HUES48 (cell line): ENCODE measurements around the gene TMA7B.
A peak's percentile ranks its signal among the peaks of the same experiment; 100 is the strongest.

ENCODE experiments used
- H3K27ac ChIP-seq: one replicate; pipeline ENCODE4 v1.7.0; 2013; ENCODE audit warnings: low read depth, low read length, inconsistent platforms
- H3K27me3 ChIP-seq: 2 replicates; pipeline ENCODE4 v1.6.1; 2013; ENCODE audit warnings: mild to moderate bottlenecking, low read length; ENCODE audit not compliant: control insufficient read depth, insufficient read depth
- H3K36me3 ChIP-seq: 2 replicates; pipeline ENCODE4 v1.6.1; 2013; ENCODE audit warnings: low read length; ENCODE audit not compliant: control insufficient read depth, insufficient read depth
- H3K4me1 ChIP-seq: 2 replicates; pipeline ENCODE4 v1.6.1; 2013; ENCODE audit warnings: mild to moderate bottlenecking, low read length; ENCODE audit not compliant: control insufficient read depth, insufficient read depth
- H3K4me3 ChIP-seq: 2 replicates; pipeline ENCODE4 v1.5.1; 2013; ENCODE audit warnings: mild to moderate bottlenecking, low read depth, low read length
- H3K9ac ChIP-seq: 2 replicates; pipeline ENCODE4 v1.6.1; 2013; ENCODE audit warnings: mild to moderate bottlenecking, low read depth, low read length, moderate library complexity
- H3K9me3 ChIP-seq: 2 replicates; pipeline ENCODE4 v1.6.1; 2013; ENCODE audit warnings: low read length; ENCODE audit not compliant: control insufficient read depth, insufficient read depth

TMA7B gene

GRCh38 chr22:39956932-39957664 is 3.1 kb upstream of the TMA7B start:
- Histone ChIP-seq H3K9me3 (no peaks in the 10 kb centered on the region), H3K27me3 (no peaks in the 10 kb centered on the region), H3K4me1 (peaks cover 12% of the 10 kb centered on the region), H3K9ac (no peak overlapping the region), H3K4me3 (no peak overlapping the region), H3K36me3 (no peaks in the 10 kb centered on the region), H3K27ac (no peak overlapping the region)

GRCh38 chr22:39958009-39958711 is 2.0 kb upstream of the TMA7B start:
- no peak overlapping the region for H3K4me3 ChIP-seq
- H3K27ac ChIP-seq: no peak overlapping the region
- H3K9me3 ChIP-seq: no peaks in the 10 kb centered on the region
- H3K27me3 ChIP-seq: no peaks in the 10 kb centered on the region
- H3K4me1 ChIP-seq: peaks cover 12% of the 10 kb centered on the region
- no peak overlapping the region for H3K9ac ChIP-seq
- no peaks in the 10 kb centered on the region for H3K36me3 ChIP-seq

- Histone ChIP-seq H3K4me1 (peaks cover 5% of the 10 kb centered on the region), H3K9me3 (no peaks in the 10 kb centered on the region), H3K9ac (no peak overlapping the region), H3K27ac (peak overlapping the region; percentile 0), H3K4me3 (no peak overlapping the region), H3K36me3 (no peaks in the 10 kb centered on the region), H3K27me3 (no peaks in the 10 kb centered on the region)
Observed at GRCh38 chr22:39958949-39959639, 1.1 kb upstream of the TMA7B start.

GRCh38 chr22:39960791-39961746 is 872 bp downstream of the TMA7B start:
- no peak overlapping the region for H3K4me3 ChIP-seq
- no peaks in the 10 kb centered on the region for H3K9me3 ChIP-seq
- H3K4me1 ChIP-seq: peaks cover 5% of the 10 kb centered on the region
- H3K27ac ChIP-seq: no peak overlapping the region
- no peaks in the 10 kb centered on the region for H3K36me3 ChIP-seq
- H3K9ac ChIP-seq: no peak overlapping the region
- H3K27me3 ChIP-seq: no peaks in the 10 kb centered on the region

- no peak overlapping the region for H3K9ac ChIP-seq
- no peaks in the 10 kb centered on the region for H3K36me3 ChIP-seq
- H3K4me3 ChIP-seq: no peak overlapping the region
- no peaks in the 10 kb centered on the region for H3K27me3 ChIP-seq
- H3K27ac ChIP-seq: no peak overlapping the region
- H3K4me1 ChIP-seq: peaks cover 5% of the 10 kb centered on the region
- no peaks in the 10 kb centered on the region for H3K9me3 ChIP-seq
Observed at GRCh38 chr22:39962071-39962470, 1.9 kb downstream of the TMA7B start.

GRCh38 chr22:39965748-39966147 is 5.6 kb downstream of the TMA7B start:
- H3K27me3 ChIP-seq: no peaks in the 10 kb centered on the region
- peaks cover 4% of the 10 kb centered on the region; the same call in 1 of the 2 replicates for H3K4me1 ChIP-seq
- no peaks in the 10 kb centered on the region for H3K9me3 ChIP-seq
- H3K9ac ChIP-seq: no peak overlapping the region
- no peak overlapping the region for H3K4me3 ChIP-seq
- no peaks in the 10 kb centered on the region for H3K36me3 ChIP-seq
- no peak overlapping the region for H3K27ac ChIP-seq

GRCh38 chr22:39966470-39966869 is 6.3 kb downstream of the TMA7B start:
- Histone ChIP-seq H3K9me3 (no peaks in the 10 kb centered on the region), H3K27me3 (no peaks in the 10 kb centered on the region), H3K9ac (no peak overlapping the region), H3K4me3 (no peak overlapping the region), H3K36me3 (no peaks in the 10 kb centered on the region), H3K27ac (no peak overlapping the region), H3K4me1 (peaks cover 4% of the 10 kb centered on the region; the same call in 1 of the 2 replicates)

- Histone ChIP-seq H3K27ac (no peak overlapping the region), H3K36me3 (no peaks in the 10 kb centered on the region), H3K27me3 (no peaks in the 10 kb centered on the region), H3K9me3 (no peaks in the 10 kb centered on the region), H3K4me1 (peaks cover 4% of the 10 kb centered on the region; the same call in 1 of the 2 replicates), H3K9ac (no peak overlapping the region), H3K4me3 (no peak overlapping the region)
Observed at GRCh38 chr22:39967103-39967829, 7.1 kb downstream of the TMA7B start.

GRCh38 chr22:39967996-39968972 is 8.1 kb downstream of the TMA7B start:
- H3K9ac ChIP-seq: no peak overlapping the region
- H3K27me3 ChIP-seq: no peaks in the 10 kb centered on the region
- H3K27ac ChIP-seq: no peak overlapping the region
- no peak overlapping the region for H3K4me3 ChIP-seq
- H3K4me1 ChIP-seq: peaks cover 4% of the 10 kb centered on the region; the same call in 1 of the 2 replicates
- H3K9me3 ChIP-seq: no peaks in the 10 kb centered on the region
- no peaks in the 10 kb centered on the region for H3K36me3 ChIP-seq
